Large intestine (tissue), 12 donors: ENCODE results near the gene PCDHAC2. TPM values are rescaled to one million over a fixed set of nuclear protein-coding genes. Genes with fewer than 3 reads are reported as not detected.

ENCODE experiments used
- DNase-seq, 2 donors: peaks; one replicate each; pipeline versions ENCODE4 v3.0.0 to v3.0.0-alpha.2; 2013
- H3K27ac ChIP-seq: one replicate; pipeline ENCODE4 v1.5.1; 2013; ENCODE audit warnings: low read length
- H3K27me3 ChIP-seq: 2 replicates; pipeline ENCODE4 v1.6.1; 2013; ENCODE audit warnings: low read length; ENCODE audit not compliant: control insufficient read depth, insufficient read depth
- H3K36me3 ChIP-seq: 2 replicates; pipeline ENCODE4 v1.6.1; 2013; ENCODE audit warnings: low read length; ENCODE audit not compliant: control insufficient read depth, insufficient read depth
- H3K4me1 ChIP-seq: one replicate; pipeline ENCODE4 v1.6.1; 2013; ENCODE audit warnings: low read length; ENCODE audit not compliant: control insufficient read depth, insufficient read depth
- H3K4me3 ChIP-seq: one replicate; pipeline ENCODE4 v1.5.1; 2013; ENCODE audit warnings: low read length
- H3K9me3 ChIP-seq: one replicate; pipeline ENCODE4 v1.6.1; 2013; ENCODE audit warnings: mild to moderate bottlenecking, low read depth, low read length, moderate library complexity; ENCODE audit not compliant: control insufficient read depth
- WGBS: methylation state at CpG from one replicate; pipeline ENCODE4 v1.1.5; 2013; ENCODE audit warnings: low lambda C conversion rate; ENCODE audit not compliant: insufficient coverage; 5-methylcytosine and 5-hydroxymethylcytosine counted together
- long read RNA-seq, 11 donors: transcript quantifications; one replicate each; lab custom pipeline, GENCODE V29; 2026
- polyA plus RNA-seq: library from polyadenylated mRNA; unstranded; fragments of 120-200 nt; gene quantifications from one replicate; pipeline ENCODE4 v1.2.1, GENCODE V29; 2013

The PCDHAC2 gene
- polyA plus RNA-seq, result 2.4 TPM
- long read RNA-seq, donor 1, partial matches to known transcripts, result 0 of 1 reads
- long read RNA-seq, donor 1, other reads (novel, unspliced or antisense), result 0 of 1 reads
- long read RNA-seq, donor 2, partial matches to known transcripts, result 0 of 1 reads
- long read RNA-seq, donor 2, other reads (novel, unspliced or antisense), result 0 of 1 reads
- long read RNA-seq, donor 3, full-length matches to known transcripts, result 1 of 1 reads
- long read RNA-seq, donor 3, partial matches to known transcripts, result 0 of 1 reads
- long read RNA-seq, donor 3, other reads (novel, unspliced or antisense), result 0 of 1 reads
- long read RNA-seq, donor 4, result 0 reads
- long read RNA-seq, donor 5, full-length matches to known transcripts, result 2 of 2 reads
- long read RNA-seq, donor 5, partial matches to known transcripts, result 0 of 2 reads
- long read RNA-seq, donor 5, other reads (novel, unspliced or antisense), result 0 of 2 reads
- long read RNA-seq, donor 6, full-length matches to known transcripts, result 4 of 4 reads
- long read RNA-seq, donor 6, partial matches to known transcripts, result 0 of 4 reads
- long read RNA-seq, donor 6, other reads (novel, unspliced or antisense), result 0 of 4 reads
- long read RNA-seq, donor 7, full-length matches to known transcripts, result 5 of 5 reads
- long read RNA-seq, donor 7, partial matches to known transcripts, result 0 of 5 reads
- long read RNA-seq, donor 7, other reads (novel, unspliced or antisense), result 0 of 5 reads
- long read RNA-seq, donor 8, full-length matches to known transcripts, result 1 of 1 reads
- long read RNA-seq, donor 8, partial matches to known transcripts, result 0 of 1 reads
- long read RNA-seq, donor 8, other reads (novel, unspliced or antisense), result 0 of 1 reads
- long read RNA-seq, donor 9, full-length matches to known transcripts, result 4 of 4 reads
- long read RNA-seq, donor 9, partial matches to known transcripts, result 0 of 4 reads
- long read RNA-seq, donor 9, other reads (novel, unspliced or antisense), result 0 of 4 reads
- long read RNA-seq, donor 10, partial matches to known transcripts, result 0 of 1 reads
- long read RNA-seq, donor 10, other reads (novel, unspliced or antisense), result 0 of 1 reads
- long read RNA-seq, donor 11, result 0 reads

- H3K4me1 ChIP-seq, result peaks cover 3% of the 10 kb centered on the region
- H3K4me3 ChIP-seq, result peak within 1 kb of the TSS; percentile 43
- peaks cover 4% of the 10 kb centered on the region for H3K9me3 ChIP-seq
- no CpG with 5 or more reads among the region's 80 CpGs for WGBS
- peak in 1 of 2 donors; percentile 46 for DNase-seq
- no peaks in the 10 kb centered on the region for H3K36me3 ChIP-seq
- H3K27ac ChIP-seq, result peak within 1 kb of the TSS; percentile 48
- H3K27me3 ChIP-seq, result peaks cover 42% of the 10 kb centered on the region
Observed at GRCh38 chr5:140966293-140967225, at the start of gene PCDHAC2. TSS of gene PCDHAC2 (plus strand) at chr5:140966476. CDS start at chr5:140966767, 291 bp downstream.

- WGBS, result 77% methylated on average over 3 of the region's 4 CpGs
- Histone ChIP-seq H3K4me1 (no peaks in the 10 kb centered on the region), H3K27me3 (peaks cover 36% of the 10 kb centered on the region), H3K27ac (no peak overlapping the region), H3K36me3 (no peaks in the 10 kb centered on the region), H3K4me3 (no peak overlapping the region), H3K9me3 (peaks cover 16% of the 10 kb centered on the region)
- DNase-seq, result no peak
Observed at GRCh38 chr5:140923601-140924000, 42.7 kb upstream of the PCDHAC2 start.

- Histone ChIP-seq H3K27ac (no peak within 1 kb of the TSS), H3K4me1 (no peaks in the 10 kb centered on the region), H3K36me3 (no peaks in the 10 kb centered on the region), H3K4me3 (peak within 1 kb of the TSS; percentile 23), H3K9me3 (peaks cover 16% of the 10 kb centered on the region), H3K27me3 (peaks cover 42% of the 10 kb centered on the region)
- WGBS, result no CpG with 5 or more reads among the region's 41 CpGs
- peak in 1 of 2 donors; percentile 26 for DNase-seq
Observed at GRCh38 chr5:140925806-140926442, 40.4 kb upstream of the PCDHAC2 start, which contains the start of gene PCDHAC1. TSS of gene PCDHAC1 (plus strand) at chr5:140926299. CDS start at chr5:140926893, 594 bp downstream.

GRCh38 chr5:140926443-140927227 lies 39.6 kb upstream of the PCDHAC2 start:
- DNase-seq, result peak; percentile 10 to 39
- Histone ChIP-seq H3K4me3 (peak overlapping the region; percentile 23), H3K27me3 (peaks cover 42% of the 10 kb centered on the region), H3K36me3 (no peaks in the 10 kb centered on the region), H3K9me3 (peaks cover 16% of the 10 kb centered on the region), H3K4me1 (no peaks in the 10 kb centered on the region), H3K27ac (no peak overlapping the region)
- WGBS, result 10% methylated on average over 2 of the region's 74 CpGs

- Histone ChIP-seq H3K9me3 (peaks cover 16% of the 10 kb centered on the region), H3K4me3 (peak overlapping the region; percentile 23), H3K36me3 (no peaks in the 10 kb centered on the region), H3K27me3 (peaks cover 42% of the 10 kb centered on the region), H3K27ac (no peak overlapping the region), H3K4me1 (no peaks in the 10 kb centered on the region)
- no peak for DNase-seq
- WGBS, result no CpG with 5 or more reads among the region's 26 CpGs
Observed at GRCh38 chr5:140927228-140927573, 39.1 kb upstream of the PCDHAC2 start.

GRCh38 chr5:140934964-140935606 lies 31.2 kb upstream of the PCDHAC2 start:
- Histone ChIP-seq H3K4me1 (no peaks in the 10 kb centered on the region), H3K4me3 (no peak overlapping the region), H3K36me3 (no peaks in the 10 kb centered on the region), H3K9me3 (no peaks in the 10 kb centered on the region), H3K27me3 (no peaks in the 10 kb centered on the region), H3K27ac (no peak overlapping the region)
- no peak for DNase-seq
- 85% methylated on average over 4 of the region's 4 CpGs for WGBS

- H3K27ac ChIP-seq, result no peak overlapping the region
- no peak for DNase-seq
- no peaks in the 10 kb centered on the region for H3K27me3 ChIP-seq
- no peaks in the 10 kb centered on the region for H3K36me3 ChIP-seq
- no peaks in the 10 kb centered on the region for H3K9me3 ChIP-seq
- no peaks in the 10 kb centered on the region for H3K4me1 ChIP-seq
- no peak overlapping the region for H3K4me3 ChIP-seq
- WGBS, result 80% methylated on average over 1 of the region's 2 CpGs
Observed at GRCh38 chr5:140946578-140946977, 19.7 kb upstream of the PCDHAC2 start.

- Histone ChIP-seq H3K4me1 (no peaks in the 10 kb centered on the region), H3K36me3 (no peaks in the 10 kb centered on the region), H3K4me3 (no peak overlapping the region), H3K27me3 (no peaks in the 10 kb centered on the region), H3K27ac (no peak overlapping the region), H3K9me3 (no peaks in the 10 kb centered on the region)
- WGBS, result 80% methylated on average over 1 of the region's 6 CpGs
- no peak for DNase-seq
Observed at GRCh38 chr5:140951636-140952035, 14.6 kb upstream of the PCDHAC2 start.
